WERI-Rb-1 (cell line): ENCODE data around the gene PCDHA1.
A peak's percentile ranks its signal among the peaks of the same experiment; 100 is the strongest.

Source experiments
- DNase-seq: peaks from one replicate; pipeline ENCODE4 v3.0.0-alpha.2; 2020
- H3K27ac ChIP-seq: fragments of 250-450 bp; sonication (Bioruptor Pico); 2 replicates; pipeline ENCODE4 v1.5.1; 2020; ENCODE audit warnings: mild to moderate bottlenecking, moderate library complexity
- H3K27me3 ChIP-seq: fragments of 250-450 bp; sonication (Bioruptor Pico); 2 replicates; pipeline ENCODE4 v1.5.1; 2021; ENCODE audit warnings: mild to moderate bottlenecking, low read depth, moderate library complexity; ENCODE audit not compliant: insufficient read depth, severe bottlenecking
- H3K36me3 ChIP-seq: fragments of 250-450 bp; sonication (Bioruptor Pico); 2 replicates; pipeline ENCODE4 v1.5.1; 2020; ENCODE audit warnings: mild to moderate bottlenecking, moderate library complexity
- H3K4me3 ChIP-seq: 2 replicates; pipeline ENCODE4 v1.5.1; 2011; ENCODE audit warnings: low read depth, mild to moderate bottlenecking, control low read depth, low read length
- H3K9me3 ChIP-seq: fragments of 250-450 bp; sonication (Bioruptor Pico); 2 replicates; pipeline ENCODE4 v1.5.1; 2021; ENCODE audit warnings: mild to moderate bottlenecking, moderate library complexity; ENCODE audit not compliant: severe bottlenecking
- TF ChIP-seq, protein P1 (sequence below): IDR thresholded peaks from 2 replicates; pipeline ENCODE4 v1.5.1; 2011; ENCODE audit warnings: low read depth, mild to moderate bottlenecking, control low read depth, inconsistent platforms, low read length

The PCDHA1 gene

DNA sequence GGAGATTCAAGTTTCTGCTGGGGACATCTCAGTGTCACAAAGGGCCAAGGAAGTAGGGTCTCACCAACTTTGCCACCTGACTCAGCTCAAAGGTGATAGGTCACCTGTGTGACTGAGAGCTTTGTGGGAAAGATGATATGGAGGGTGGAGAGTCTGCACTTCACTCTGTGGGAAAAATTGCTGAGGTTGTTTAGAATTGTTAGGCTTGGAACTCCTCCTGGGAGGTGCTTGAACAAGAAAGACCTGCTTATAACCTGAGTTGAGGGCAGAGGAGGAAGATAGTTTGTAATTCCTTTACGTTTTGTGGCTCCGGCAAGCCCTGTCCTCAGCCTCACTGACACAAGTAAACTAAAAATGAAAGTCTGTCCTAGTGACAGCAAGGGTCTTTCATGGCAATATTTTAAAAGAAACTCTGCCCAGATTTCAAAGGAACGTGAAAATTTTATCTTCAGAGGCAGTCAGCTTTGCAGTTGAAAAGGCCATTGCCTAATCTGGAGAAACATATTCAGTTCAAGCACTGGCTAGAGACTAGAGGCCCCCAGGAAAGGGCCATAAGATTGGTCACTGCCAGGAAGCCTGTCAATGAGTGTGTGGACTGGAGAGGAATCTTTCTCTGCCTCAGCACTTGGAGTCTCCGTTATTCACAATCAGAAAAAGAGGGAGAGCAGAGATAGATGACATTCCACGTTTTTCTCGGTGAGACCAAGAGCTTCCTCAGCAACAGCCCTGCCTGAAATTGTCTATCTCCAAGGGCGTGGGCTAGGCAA is 203.5 kb downstream of the PCDHA1 start:
- Histone ChIP-seq H3K36me3 (peaks cover 3% of the 10 kb centered on the region), H3K27me3 (no peaks in the 10 kb centered on the region), H3K27ac (no peak overlapping the region), H3K9me3 (no peaks in the 10 kb centered on the region), H3K4me3 (no peak overlapping the region)
- TF ChIP-seq, protein P1, sequence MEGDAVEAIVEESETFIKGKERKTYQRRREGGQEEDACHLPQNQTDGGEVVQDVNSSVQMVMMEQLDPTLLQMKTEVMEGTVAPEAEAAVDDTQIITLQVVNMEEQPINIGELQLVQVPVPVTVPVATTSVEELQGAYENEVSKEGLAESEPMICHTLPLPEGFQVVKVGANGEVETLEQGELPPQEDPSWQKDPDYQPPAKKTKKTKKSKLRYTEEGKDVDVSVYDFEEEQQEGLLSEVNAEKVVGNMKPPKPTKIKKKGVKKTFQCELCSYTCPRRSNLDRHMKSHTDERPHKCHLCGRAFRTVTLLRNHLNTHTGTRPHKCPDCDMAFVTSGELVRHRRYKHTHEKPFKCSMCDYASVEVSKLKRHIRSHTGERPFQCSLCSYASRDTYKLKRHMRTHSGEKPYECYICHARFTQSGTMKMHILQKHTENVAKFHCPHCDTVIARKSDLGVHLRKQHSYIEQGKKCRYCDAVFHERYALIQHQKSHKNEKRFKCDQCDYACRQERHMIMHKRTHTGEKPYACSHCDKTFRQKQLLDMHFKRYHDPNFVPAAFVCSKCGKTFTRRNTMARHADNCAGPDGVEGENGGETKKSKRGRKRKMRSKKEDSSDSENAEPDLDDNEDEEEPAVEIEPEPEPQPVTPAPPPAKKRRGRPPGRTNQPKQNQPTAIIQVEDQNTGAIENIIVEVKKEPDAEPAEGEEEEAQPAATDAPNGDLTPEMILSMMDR: no peak
- no peak for DNase-seq

DNA sequence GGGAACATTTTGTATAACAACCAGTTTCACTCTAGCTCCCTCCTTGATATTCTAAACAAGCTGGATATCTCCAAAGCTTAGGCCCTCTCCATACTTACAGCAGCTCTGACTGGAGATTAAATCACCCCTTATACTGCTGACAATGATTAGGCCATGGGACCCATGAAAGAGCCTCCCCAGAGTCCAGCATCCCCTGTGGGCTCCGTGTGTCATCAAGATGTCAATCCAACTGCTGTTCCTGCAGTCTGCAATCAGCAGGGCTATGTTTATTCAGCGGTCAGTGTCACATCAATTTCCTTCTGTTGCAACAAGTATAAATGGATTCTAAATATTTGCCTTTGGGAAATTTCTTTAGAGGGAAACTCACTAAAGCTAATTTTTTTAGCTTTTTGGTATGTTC is 206.9 kb downstream of the PCDHA1 start:
- H3K36me3 ChIP-seq: peaks cover 3% of the 10 kb centered on the region

DNA sequence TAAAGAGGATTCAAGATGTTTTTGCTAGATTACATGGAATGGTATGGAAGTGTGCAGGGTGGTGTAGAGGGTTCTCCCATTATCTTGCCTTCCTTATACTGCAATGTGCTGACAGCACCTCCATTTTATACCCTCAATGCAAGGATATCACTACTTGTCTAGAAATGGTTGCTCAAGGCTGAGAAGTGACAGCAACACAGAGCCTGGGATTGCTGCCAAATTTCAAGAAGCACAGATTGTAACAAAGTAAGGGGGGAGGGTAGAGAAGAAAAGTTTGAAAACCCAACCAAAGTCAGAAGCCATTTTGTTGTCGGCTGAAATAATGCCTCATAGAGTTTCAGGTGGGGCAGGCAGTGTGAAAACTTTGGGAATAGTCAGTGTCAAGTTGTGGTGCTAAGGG is 210.1 kb downstream of the PCDHA1 start:
- Histone ChIP-seq H3K4me3 (no peak overlapping the region), H3K27me3 (no peaks in the 10 kb centered on the region)

More for the DNA sequence above, 206.9 kb downstream of the PCDHA1 start:
- TF ChIP-seq, protein P1: no peak
- no peak overlapping the region for H3K4me3 ChIP-seq
- no peak overlapping the region for H3K27ac ChIP-seq
- H3K9me3 ChIP-seq: no peaks in the 10 kb centered on the region
- DNase-seq: no peak
- no peaks in the 10 kb centered on the region for H3K27me3 ChIP-seq

DNA sequence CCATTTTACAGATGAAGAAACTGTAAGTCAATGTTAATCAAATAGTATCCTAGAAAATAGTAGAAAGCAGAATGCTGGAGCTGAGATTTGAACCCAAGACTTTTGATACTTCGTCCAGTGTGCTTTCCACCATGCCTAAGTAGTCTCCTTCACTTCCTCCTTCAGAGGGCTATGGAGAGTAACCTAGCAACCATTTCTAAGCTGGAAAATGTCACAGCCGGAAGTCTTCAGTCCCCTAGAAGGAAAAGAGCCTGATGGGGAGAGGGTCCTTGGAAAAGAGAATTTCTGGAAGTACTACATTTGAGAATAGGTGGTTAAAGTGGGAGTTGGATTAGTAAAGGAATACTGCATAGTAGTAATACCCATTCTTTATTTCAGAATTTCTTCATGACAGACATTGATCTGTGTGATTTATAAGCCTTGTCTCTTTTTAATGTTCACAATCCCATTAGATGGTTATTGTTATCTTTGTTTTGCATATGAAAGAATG is 213.0 kb downstream of the PCDHA1 start:
- H3K27ac ChIP-seq: no peak overlapping the region
- no peak overlapping the region for H3K4me3 ChIP-seq
- TF ChIP-seq, protein P1: no peak
- DNase-seq: no peak
- no peaks in the 10 kb centered on the region for H3K9me3 ChIP-seq
- H3K36me3 ChIP-seq: no peaks in the 10 kb centered on the region
- no peaks in the 10 kb centered on the region for H3K27me3 ChIP-seq

More for the DNA sequence above, 210.1 kb downstream of the PCDHA1 start:
- H3K27ac ChIP-seq: no peak overlapping the region
- H3K9me3 ChIP-seq: no peaks in the 10 kb centered on the region
- peaks cover 3% of the 10 kb centered on the region; the same call in 1 of the 2 replicates for H3K36me3 ChIP-seq
- no peak for DNase-seq
- TF ChIP-seq, protein P1: no peak

DNA sequence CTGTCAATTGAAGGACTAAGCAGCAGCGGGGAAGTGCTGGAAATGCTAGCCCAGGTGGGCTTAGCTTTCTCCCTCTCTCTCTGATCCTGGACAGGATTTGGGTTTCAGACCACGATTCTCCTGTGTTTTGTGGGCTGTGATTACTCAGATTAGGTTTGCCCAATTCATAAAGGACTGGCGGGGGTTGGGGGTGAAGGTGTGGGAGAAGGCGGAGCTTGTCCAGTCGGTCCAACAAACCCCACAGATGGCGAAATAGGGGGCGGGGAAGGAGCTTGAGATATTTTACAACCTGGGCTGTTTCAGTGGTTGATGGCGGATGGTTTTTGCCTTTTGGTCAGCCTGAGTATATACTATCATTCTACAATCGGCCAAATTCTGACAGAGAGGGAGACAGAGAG is 215.5 kb downstream of the PCDHA1 start:
- TF ChIP-seq, protein P1: no peak
- H3K27ac ChIP-seq: peak overlapping the region; percentile 97
- peak; percentile 89 for DNase-seq

More for the DNA sequence above, 215.5 kb downstream of the PCDHA1 start:
- H3K36me3 ChIP-seq: no peaks in the 10 kb centered on the region
- no peaks in the 10 kb centered on the region for H3K27me3 ChIP-seq
- H3K4me3 ChIP-seq: peak overlapping the region; percentile 72
- H3K9me3 ChIP-seq: no peaks in the 10 kb centered on the region
